Fibroblast of peridontal ligament (primary cell): Measurements from ENCODE around the gene RAB7B.

Experiments used
- DNase-seq: peaks from one replicate; pipeline ENCODE4 v3.0.0-alpha.2; 2010; ENCODE audit errors: extremely low read depth

The RAB7B gene

DNA sequence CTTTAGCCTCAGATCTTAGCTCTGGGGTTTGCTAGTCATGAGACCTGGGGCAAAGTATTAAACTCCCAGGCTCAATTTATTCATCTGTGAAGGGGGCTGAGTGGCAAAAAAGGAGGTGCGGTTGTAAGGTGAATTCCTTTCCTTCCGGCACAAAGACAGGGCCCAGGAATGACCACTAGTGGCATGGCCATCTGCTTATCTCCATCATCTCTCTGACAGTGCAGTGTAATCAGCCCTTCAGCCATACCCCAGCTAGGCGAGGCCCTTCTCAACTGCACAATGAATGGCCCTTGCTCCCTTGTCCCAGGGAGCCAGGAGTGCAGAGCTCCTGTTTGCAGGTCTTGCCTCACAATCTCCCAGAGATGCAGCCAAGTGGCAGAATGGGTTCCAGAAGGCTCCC, 54.3 kb downstream of the RAB7B start:
- no peak for DNase-seq

DNA sequence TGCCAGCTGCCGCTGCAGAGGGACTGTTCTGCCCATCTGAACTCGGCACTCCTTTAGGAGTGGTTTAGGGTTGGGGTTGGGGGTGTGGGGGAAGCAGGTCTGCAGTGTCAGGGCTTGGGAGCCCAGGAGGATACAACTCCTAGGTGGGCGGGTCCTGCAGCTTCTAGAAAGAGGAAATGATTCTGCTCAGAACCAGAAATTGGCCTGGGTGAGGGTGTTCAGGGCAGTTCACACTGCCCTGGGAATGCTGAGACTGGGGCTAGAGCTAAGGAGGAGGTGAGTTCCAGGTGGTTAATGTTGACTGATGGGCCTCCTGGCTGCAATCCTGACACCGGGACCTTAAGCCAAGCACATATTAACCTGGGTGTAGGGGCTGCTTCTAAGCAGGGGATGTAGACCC, 55.2 kb downstream of the RAB7B start:
- no peak for DNase-seq

DNA sequence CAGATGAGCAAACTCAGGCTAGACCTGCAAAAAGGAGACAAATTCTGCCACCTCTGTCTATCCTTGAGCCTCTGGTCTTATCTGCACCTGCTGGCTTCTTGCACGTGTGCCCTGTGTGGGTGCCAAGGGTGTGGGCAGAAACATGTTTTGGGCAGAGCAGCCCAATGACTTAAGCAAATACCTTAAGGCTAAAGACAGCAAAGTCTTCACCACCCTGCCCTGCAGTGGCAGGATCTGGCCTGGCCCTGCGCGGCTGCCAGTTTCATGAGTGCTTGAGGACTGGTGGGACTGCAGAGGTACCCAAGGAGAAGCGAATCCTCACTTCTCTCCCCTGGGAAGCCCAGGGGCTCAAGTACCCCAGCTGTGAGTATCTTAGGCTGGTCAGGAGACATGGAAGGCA, 56.2 kb downstream of the RAB7B start:
- no peak for DNase-seq

DNA sequence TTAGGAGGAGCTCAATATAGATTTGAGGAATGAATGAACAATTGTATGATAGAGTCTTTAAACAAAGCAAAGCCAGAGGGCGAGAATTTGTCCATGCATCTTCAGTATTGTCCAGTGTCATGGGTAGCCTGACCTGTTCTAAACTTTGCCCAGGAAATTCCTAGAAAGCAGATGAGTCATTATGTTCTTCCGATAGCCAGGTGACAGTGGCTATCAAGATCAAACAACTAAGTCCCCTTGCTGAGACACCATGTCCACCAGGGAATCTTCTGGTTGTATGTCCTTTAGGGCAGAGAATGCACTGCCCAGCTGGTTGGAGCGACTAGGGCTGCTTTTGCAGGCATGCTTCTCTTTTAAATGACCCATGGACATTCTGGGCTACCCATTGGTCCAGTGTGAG, 58.1 kb downstream of the RAB7B start:
- no peak for DNase-seq

DNA sequence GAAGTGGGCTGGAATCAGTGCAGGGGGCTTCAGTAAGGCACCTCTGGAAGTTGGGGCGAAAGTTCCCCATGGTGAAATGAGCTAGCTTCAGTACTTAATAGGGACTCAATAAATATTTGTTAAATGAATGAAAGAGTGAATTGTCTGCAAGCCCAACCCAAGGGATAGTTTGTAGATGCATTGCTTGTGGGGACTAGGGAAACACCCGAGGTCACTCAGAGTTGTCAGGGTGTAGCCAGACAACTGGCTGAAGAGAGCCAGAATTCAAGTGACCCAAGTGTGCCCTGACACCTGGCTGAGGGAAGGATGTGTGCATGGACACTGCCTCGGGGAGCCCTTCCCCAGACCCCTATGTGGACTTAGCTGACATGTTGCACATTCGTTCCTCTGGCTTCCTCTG, 58.7 kb downstream of the RAB7B start:
- DNase-seq, result no peak

DNA sequence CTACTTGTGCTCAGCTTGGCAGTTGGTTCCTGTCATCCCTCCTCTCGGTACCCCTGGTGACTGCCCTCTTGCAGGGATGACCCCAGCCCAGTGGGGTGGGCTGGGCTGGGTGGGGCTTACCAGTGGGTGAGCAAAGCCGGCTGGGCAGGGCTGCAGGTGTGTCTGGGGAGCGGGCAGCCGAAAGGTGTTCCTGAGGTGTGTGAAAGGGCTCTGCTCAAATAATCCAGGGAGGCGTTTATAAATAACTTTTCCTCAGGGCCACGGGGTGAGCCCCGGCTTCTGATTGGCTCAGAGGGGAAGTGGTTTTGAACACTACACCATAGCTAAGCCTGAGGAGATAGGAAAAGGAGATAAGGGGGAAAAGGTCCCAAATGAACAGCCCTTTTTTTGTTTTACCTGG, 60.0 kb downstream of the RAB7B start, which contains the start of gene SLC26A9:
TSS of gene SLC26A9 (minus strand) at position 212 of the 400 bp plus-strand sequence. CDS start 7,636 bp downstream, outside the sequence.
- DNase-seq, result no peak

DNA sequence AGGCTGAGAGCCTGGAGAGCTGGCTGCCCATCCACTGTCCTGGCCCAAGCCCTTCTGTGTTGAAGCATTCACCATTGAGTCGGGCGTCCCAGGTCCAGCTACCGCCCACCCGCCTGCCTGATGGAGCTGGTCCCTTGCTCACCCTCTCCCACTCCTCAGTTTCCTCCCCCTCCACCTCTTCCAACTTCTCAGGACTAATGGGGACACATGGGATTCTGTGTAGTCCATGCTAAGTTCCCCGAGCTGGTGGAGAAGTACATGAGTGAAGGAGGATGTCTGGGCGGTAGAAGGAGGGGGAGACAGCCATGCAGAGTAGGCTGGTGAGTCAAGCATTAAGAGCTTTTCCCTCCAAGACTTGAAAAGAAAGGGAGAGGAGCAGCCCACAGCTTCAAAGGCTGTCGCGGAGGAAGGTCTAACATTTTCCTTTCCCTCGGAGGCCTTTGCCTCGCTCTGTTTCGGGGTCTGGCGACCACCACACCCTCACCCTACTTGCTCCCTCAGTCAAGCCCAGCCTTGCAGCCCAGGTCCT, 60.5 kb downstream of the RAB7B start:
- no peak for DNase-seq

DNA sequence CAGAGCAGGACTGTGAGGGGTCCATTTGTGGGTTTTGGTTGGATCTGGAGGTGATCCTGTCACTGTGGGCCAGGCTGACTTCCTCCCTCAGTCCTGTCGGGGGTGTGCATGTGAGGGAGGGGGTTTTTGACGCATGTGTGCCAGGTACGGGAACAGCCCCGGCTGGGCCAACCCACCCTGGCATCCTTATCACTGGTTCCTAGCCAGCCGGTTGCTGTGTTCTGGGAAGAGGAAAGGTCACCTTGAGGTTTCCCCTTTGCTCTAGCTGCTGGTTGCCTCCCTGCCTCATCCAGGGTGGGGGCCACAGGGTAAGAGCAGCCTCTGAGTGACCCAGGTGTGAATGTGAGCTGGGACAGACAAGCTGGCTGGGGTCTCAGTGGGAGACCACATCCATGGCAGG, 62.5 kb downstream of the RAB7B start:
- DNase-seq, result no peak

DNA sequence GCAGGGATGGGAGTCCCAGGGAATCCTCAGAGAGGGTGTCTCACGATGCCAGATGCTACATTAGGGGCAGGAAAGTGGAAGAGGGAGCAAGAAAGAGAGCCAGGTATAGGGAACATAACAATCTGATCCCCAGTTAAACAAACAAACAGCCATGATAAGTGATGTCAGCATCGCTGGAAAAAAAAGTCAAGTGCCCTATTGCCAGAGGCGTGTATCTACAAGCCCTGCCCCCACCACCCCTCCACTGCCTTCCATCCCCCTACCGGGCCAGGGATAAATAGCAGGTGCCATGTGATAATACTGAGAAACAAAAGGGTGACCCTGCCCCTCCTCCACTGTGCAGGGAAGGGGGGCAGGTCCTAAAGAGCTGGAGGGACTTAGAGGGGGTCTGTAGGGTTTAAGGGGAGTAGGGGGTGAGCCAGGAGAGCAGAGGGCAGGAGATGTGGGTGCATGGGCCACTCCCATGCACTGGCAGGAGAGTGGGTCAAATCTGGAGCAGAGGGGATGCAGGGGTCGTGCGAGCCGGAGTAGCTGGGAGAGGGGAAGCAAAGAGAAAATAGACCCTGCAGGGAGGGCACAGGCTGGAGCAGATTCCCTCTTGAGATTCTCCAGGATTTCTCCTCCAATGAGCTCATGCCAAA, 63.4 kb downstream of the RAB7B start:
- DNase-seq, result no peak

DNA sequence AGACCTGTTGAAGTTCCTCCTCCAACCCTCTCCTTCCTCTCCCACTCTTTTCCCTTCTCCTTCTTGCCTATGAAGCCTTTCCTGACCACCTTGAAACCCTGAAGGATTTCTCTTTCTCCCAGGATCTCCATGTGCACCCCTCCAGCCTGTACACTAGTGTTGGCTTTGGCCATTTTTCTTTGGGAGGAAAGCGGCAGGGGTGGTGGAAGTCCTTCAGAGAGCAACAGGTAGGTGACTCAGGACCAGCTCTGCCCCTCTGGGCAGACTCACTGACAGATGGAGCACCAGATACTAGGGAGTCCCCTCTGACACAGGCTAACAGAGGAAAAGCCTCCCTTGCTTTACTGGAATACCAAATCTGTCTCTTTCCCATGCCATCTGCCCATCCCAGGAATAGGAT, 64.5 kb downstream of the RAB7B start:
- DNase-seq, result no peak

DNA sequence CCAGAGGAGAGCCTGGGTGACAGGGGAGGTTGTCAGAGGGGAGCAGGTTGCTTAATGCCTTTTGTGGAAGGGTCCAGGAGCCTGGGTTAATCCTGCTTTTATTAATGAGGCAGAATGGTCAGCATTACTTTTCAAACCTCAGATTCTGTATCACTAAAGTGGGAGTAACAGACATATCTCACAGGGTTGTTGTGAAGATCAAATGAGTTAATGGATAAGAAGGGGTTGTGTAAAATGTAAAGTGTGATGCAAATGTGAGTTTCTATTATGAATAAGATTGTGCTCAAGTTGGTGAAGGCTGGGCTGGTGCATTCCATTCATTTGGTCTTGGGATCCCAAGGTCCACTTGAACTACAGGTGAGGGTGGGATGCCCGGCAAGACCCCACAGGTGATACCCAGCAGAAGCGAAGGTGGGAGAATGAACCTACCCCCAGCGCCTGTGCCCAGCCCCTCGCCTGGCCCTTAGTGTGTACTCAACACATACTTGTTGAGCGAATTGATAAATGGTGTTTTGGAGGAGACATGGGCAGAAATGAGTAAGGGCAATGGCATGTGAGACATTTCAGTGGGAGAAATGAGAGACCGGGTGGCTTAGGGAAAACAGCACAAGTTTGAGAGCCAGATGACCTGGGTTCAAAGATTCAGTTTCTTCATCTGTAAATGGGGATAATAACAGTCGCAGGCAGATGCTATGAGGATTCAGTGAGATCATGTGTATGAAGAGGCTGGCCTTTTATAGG, 66.2 kb downstream of the RAB7B start:
- DNase-seq, result peak; percentile 66

DNA sequence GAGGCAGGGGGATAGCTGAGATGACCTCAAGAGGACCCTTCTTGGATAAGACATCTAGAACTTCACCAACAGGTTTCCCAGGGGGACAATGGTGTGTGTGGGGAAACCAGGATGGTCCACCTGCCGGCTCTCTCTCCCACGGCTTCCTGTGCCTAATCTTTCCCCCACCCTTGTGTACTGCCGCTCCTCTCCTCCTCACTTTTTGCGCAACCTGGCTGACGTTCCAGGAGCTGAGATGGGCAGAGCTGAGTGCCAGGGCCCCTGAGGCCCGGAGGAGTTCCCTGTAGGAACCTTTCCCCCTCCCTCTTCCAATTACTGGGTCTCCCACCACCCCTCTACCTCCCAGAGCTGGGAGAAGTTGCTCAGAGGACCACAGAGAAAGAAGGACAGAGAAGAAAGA, 66.9 kb downstream of the RAB7B start:
- no peak for DNase-seq

DNA sequence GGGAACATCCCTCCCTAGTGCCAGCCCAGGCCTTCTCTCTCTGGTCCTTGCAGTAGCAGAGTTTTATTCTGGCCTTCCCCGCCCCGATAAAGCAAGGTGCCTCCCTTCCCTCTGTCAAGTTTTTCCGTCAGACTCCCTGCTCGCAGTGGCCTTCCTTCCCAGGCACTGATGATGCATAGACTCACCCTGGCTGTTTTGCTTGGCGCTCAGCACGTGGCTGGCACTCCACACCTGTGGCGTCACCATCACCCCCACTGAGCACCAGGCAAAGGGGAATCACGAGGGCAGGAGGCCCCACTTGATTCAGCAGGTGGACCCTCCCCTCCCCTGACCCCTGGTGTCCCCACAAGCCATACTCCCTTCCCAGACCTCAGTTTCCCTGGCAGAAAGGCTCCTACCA, 67.3 kb downstream of the RAB7B start:
- DNase-seq, result no peak

DNA sequence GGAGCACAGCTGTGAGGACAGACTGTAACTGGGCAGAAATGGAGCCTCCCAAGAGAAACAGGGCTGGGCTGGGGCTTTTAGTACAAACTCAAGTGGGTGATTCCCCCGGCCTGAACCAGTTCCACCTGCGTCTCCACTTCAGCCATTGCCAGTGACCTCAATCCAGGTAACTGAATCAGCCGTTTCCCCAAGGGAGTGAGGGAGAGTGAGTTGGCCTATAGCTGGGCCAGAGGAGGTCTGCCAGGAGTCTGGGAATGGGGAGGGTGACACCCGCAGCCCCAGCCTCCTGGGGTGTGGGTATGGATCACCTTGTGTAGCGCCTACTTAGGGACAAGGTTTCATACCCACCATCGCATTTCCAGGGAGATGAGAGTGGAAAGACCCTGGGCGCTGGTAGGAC, 68.4 kb downstream of the RAB7B start:
- no peak for DNase-seq

DNA sequence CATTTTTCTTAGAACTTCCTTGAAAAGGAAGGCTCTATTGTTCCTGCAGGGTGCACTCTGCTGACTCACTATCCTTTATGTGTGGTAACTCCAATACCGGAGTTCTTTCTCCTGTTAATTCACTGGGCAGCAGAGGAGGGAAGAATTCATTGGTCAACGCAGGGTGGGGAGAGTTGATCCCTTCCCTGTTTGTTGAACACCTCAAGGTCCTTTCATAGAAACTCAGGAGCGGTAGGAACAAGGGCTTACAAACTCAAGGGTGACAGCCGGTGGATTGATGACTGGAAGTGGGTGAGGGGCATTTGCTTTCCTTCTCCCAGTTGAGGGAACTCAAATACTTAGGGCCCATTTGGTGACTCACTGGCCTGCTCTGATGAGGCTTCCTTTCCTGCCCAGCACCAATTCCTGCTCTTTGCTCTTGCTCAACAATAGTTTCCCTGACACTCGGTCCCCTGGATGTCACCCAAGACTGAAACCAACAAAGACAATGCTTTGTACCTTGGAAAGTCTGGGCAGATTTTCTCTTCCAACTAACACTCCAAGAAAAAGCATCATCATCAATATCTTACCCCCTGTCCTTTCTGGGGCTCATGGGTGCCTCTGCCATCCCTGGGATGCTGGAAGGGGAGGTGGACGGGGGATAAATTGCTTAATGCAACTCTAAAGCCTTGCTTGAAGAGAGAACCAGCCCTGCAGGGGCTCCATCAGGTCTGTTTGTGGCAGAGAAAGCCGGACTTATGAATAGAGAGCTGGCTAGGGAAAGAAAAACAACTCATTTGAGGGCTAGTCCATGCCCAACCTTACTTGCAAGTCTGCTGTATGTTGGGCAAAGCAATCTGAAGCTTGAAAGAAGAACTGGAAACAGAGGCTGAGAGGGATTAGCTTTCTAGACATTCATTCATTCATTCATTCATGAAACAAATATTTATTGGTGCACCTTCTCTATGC, 69.2 kb downstream of the RAB7B start:
- peak; percentile 62 for DNase-seq

DNA sequence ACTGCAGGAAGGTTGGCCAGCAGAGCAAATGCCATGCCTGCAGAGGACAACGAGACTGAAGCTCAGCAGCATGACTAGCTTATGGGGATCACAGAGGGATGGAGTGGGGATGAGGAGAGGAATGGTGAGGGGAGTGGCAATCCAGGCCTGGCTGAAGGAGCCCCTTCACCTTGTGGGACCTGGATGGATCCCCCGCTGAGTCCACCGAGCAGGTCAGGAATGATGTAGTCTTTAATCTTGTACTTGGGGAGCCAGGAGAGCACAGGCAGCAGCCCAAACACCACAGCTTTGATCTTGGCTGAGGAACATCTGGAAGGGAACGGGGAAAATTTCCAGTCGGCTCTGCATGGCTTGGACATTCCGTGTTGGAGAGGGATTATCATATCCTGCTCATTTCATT, 70.4 kb downstream of the RAB7B start:
- no peak for DNase-seq

DNA sequence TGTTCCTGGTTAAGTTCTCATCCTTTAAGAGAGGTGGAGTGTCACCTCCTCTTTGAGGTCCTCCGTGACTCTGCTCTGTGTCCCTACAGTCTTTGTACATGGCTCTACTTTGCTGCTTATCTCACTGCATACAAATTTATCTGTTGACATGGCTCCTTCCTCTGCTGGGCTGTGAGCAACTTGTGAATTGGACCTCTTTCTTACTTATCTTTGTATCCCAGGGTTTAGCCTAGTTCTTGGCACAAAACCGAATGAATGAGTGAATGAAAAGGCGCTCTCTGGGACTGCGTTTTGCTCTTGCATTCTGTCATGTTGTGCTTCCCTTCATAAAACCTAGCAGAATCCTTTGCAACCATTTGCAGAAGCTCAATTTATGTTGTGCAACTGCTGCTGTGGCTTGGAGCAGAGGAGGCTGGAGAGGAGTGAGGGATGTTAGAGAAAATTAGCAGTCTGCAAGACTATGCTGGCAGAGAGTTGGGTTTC, 72.4 kb downstream of the RAB7B start:
- DNase-seq, result peak; percentile 60

DNA sequence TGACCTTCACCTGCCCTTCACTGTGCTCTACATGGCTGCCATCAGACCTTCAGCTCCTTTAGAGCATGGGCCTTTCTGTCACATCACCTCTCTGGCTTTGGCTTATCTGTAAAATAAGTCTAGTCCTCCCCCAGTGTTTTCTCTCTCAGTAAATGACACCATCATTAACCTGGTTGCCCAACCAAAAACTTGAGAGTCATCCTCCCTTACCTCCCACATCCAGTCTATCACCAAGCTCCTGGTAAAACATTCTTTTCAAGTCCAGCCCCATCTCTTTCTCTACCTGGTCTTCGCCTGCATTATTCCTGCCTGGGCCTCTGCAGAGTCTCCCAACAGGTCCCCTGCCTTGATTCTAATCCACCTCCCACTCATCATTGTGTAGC, 73.0 kb downstream of the RAB7B start:
- DNase-seq, result no peak

DNA sequence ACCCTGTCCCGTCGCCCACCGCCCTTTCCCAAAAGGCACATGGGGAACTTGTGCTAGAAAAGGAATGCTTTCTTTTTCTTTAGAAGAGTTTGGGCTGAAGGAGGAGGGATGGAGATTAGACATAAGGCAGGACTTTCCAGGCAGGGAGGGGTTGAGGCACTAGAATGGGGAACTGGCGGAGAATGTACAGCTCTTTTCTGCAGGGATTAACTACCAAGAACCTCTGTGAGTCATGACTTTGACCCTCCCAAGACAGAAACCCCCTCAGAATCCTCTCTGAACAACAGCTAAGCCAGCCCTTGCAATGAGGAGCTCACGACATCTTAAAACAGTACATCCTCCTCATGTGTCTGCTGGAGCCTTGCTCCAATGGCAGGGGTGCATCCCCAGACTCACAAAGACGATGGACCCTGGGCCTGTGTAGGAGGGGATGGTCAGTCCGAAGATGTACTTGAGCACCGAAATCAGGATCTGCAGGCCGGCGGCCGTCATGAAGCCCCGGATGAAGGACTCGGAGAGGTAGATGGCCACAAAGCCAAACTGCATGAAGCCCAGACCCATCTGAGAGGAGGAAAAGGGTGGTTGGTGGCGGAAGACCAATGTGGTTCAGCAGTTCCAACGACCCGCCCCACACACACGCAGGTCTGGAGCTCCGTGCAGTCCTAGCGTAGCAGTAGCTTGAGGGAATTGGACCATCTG, 73.5 kb downstream of the RAB7B start:
- no peak for DNase-seq

DNA sequence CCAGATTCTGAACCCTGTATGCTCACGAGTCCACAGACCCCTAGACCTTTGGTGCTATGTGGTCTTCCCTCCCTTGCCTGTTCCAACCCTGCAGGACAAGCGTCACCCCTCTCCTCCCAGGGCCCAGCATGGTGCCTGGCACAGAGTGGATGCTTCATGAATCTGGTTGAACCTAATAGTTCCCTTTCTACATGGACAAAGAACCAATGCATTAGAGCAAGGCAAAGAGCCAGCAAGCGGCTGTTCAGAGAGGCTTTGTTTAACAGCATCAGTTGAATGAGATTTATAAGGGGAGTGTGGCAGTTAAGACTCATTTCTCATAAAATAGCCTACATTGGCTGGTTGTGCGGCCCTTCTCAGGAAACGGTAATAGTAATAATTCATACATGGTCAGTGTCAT, 74.9 kb downstream of the RAB7B start:
- DNase-seq, result no peak

DNA sequence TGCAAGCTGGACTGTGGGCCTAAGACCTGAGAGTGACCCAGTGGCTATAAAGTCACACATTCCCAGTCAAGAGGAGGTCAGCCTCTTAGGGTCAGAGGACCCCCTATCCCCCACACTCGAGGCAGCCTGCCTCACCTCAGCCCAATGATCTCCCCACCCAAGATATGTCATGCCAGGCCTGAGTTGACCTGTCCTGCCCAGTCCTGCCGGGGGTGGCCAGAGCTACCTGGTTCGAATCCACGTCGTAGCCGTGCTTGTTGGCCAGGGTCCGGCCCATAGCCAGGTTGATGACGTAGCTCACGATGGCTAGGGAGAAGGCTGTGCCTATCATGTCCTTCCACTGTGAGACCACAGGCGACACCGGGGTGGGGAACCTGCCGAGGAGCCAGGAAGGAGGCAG, 75.5 kb downstream of the RAB7B start:
- no peak for DNase-seq

DNA sequence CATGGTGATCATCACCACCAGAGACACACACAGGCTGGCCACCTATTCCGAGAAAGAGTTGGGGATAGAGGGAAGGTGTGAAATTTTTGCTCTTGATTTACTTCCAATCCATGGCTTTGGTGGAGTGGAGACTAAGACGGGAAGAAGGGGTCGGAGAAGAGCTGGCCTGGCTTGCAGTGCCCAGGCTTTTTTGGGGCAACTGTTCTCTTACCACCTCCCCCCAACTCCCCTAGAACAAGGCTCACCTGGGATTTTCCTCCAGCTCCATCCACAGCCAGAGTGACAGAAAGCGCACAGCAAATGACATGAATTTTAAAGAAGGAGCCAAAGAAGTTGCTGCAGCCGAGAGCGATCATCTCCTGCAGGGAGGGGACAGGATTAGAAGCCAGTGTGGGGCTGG, 75.9 kb downstream of the RAB7B start:
- DNase-seq, result no peak
